GM23248 (cell line): ENCODE data around the gene POR. TPM values are rescaled to one million over a fixed set of nuclear protein-coding genes. Genes with fewer than 3 reads are reported as not detected.

Experiments used
- DNase-seq: peaks from one replicate; pipeline ENCODE4 v3.0.0-alpha.2; 2015
- H2AFZ ChIP-seq: fragments of 200-600 bp; sonication (generic); 2 replicates; pipeline ENCODE4 v1.6.1; 2016; ENCODE audit warnings: antibody characterized with exemption
- H3F3A ChIP-seq: fragments of 200-600 bp; sonication (generic); 2 replicates; pipeline ENCODE4 v1.6.1; 2016; ENCODE audit warnings: mild to moderate bottlenecking, antibody characterized with exemption, mixed run types; ENCODE audit not compliant: insufficient read depth
- H3K27ac ChIP-seq: fragments of 200-600 bp; sonication (generic); 2 replicates; pipeline ENCODE4 v1.5.1; 2016; ENCODE audit warnings: mild to moderate bottlenecking
- H3K27me3 ChIP-seq: fragments of 200-600 bp; sonication (generic); replicated peaks from 2 replicates; pipeline ENCODE4 v1.6.1; 2016; ENCODE audit warnings: mild to moderate bottlenecking; ENCODE audit not compliant: insufficient read depth
- H3K36me3 ChIP-seq: fragments of 200-600 bp; sonication (generic); 2 replicates; pipeline ENCODE4 v1.6.1; 2016; ENCODE audit warnings: low read depth, mild to moderate bottlenecking
- H3K4me1 ChIP-seq: fragments of 200-600 bp; sonication (generic); 2 replicates; pipeline ENCODE4 v1.6.1; 2016; ENCODE audit warnings: mild to moderate bottlenecking; ENCODE audit not compliant: insufficient read depth
- H3K4me2 ChIP-seq: fragments of 200-600 bp; sonication (generic); one replicate; pipeline ENCODE4 v1.6.1; 2016; ENCODE audit warnings: mild to moderate bottlenecking; ENCODE audit not compliant: unreplicated experiment
- H3K4me3 ChIP-seq: fragments of 200-600 bp; sonication (generic); 2 replicates; pipeline ENCODE4 v1.5.1; 2016; ENCODE audit warnings: mild to moderate bottlenecking
- H3K79me2 ChIP-seq: fragments of 200-600 bp; sonication (generic); 2 replicates; pipeline ENCODE4 v1.6.1; 2016; ENCODE audit warnings: mild to moderate bottlenecking; ENCODE audit not compliant: insufficient read depth
- H3K9ac ChIP-seq: fragments of 200-600 bp; sonication (generic); 2 replicates; pipeline ENCODE4 v1.6.1; 2016; ENCODE audit warnings: mild to moderate bottlenecking
- H3K9me2 ChIP-seq: fragments of 200-600 bp; sonication (generic); 2 replicates; pipeline ENCODE4 v1.6.1; 2016; ENCODE audit warnings: mixed run types, mild to moderate bottlenecking, moderate library complexity; ENCODE audit not compliant: insufficient read depth
- H3K9me3 ChIP-seq: fragments of 200-600 bp; sonication (generic); one replicate; pipeline ENCODE4 v1.6.1; 2017; ENCODE audit warnings: low read depth
- H4K20me1 ChIP-seq: fragments of 200-600 bp; sonication (generic); 2 replicates; pipeline ENCODE4 v1.6.0; 2016; ENCODE audit not compliant: insufficient read depth
- EZH2 ChIP-seq: fragments of 200-600 bp; sonication (generic); IDR thresholded peaks from 2 replicates; pipeline ENCODE4 v1.6.1; 2018; ENCODE audit warnings: antibody characterized with exemption, mild to moderate bottlenecking; ENCODE audit not compliant: insufficient read depth, poor library complexity, severe bottlenecking
- EZH2phosphoT487 ChIP-seq: fragments of 200-600 bp; sonication (generic); IDR thresholded peaks from 2 replicates; pipeline ENCODE4 v1.6.1; 2018; ENCODE audit warnings: antibody characterized with exemption, moderate library complexity, mild to moderate bottlenecking, low read depth; ENCODE audit not compliant: insufficient read depth
- WGBS, 2 experiments: methylation state at CpG; one replicate each; pipeline ENCODE4 v1.1.6; 2015 to 2017; ENCODE audit warnings: low lambda C conversion rate in 2 of 2, low coverage in 1 of 2; ENCODE audit errors: missing lambda C conversion rate in 2 of 2; 5-methylcytosine and 5-hydroxymethylcytosine counted together
- in situ Hi-C: fragments of 300-500 bp; cut with MboI; formaldehyde crosslinking; loops from 2 replicates; pipeline ENCODE4 v1.15.0; 2020
- polyA plus RNA-seq: library from polyadenylated mRNA; unstranded; fragments of >200 nt; fragmentation: Nextera tagmentation; extraction: Ambion mirVana; gene quantifications from 2 replicates; pipeline ENCODE4 v1.2.1, GENCODE V29; 2016
- total RNA-seq: library from RNA; depleted of rRNA; stranded (reverse); fragments of >200 nt; shearing (Covaris generic); gene quantifications from 2 replicates; pipeline ENCODE4 v1.2.3, GENCODE V29; 2014

Gene POR
- total and polyA plus RNA-seq, 2 experiments from 2014 or later = 42.7 to 58.6 TPM

GRCh38 chr7:75977743-75978142 lies 62.8 kb downstream of the POR start:
- TF ChIP-seq EZH2phosphoT487 (no peak), EZH2 (no peak)
- no peak overlapping the region for H3K9ac ChIP-seq
- no peaks in the 10 kb centered on the region for H3K4me1 ChIP-seq
- no peaks in the 10 kb centered on the region for H3K27me3 ChIP-seq
- no peak overlapping the region for H3K4me2 ChIP-seq
- DNase-seq = no peak
- in situ Hi-C loops = no loop called here
- WGBS, 2 experiments = 54 to 55% methylated on average over 8 of the region's 8 CpGs
- no peak overlapping the region for H3K27ac ChIP-seq
- no peaks in the 10 kb centered on the region for H3K79me2 ChIP-seq
- no peaks in the 10 kb centered on the region for H3K9me3 ChIP-seq
- H3K4me3 ChIP-seq = no peak overlapping the region
- H4K20me1 ChIP-seq = no peaks in the 10 kb centered on the region
- H3K36me3 ChIP-seq = peaks cover 6% of the 10 kb centered on the region; the same call in 1 of the 2 replicates
- H2AFZ ChIP-seq = no peak overlapping the region
- no peaks in the 10 kb centered on the region for H3F3A ChIP-seq
- H3K9me2 ChIP-seq = no peaks in the 10 kb centered on the region

- Histone ChIP-seq H3K79me2 (no peaks in the 10 kb centered on the region), H3K9me3 (no peaks in the 10 kb centered on the region), H3F3A (no peaks in the 10 kb centered on the region), H3K36me3 (no peaks in the 10 kb centered on the region), H3K4me3 (no peak overlapping the region), H3K9me2 (no peaks in the 10 kb centered on the region), H3K27me3 (no peaks in the 10 kb centered on the region), H3K4me1 (no peaks in the 10 kb centered on the region), H3K4me2 (no peak overlapping the region), H2AFZ (no peak overlapping the region), H3K9ac (no peak overlapping the region), H4K20me1 (no peaks in the 10 kb centered on the region), H3K27ac (no peak overlapping the region)
- in situ Hi-C loops = no loop called here
- DNase-seq = no peak
- TF ChIP-seq EZH2phosphoT487 = no peak
- TF ChIP-seq EZH2 = no peak
- 84% methylated on average over 18 to 22 of the region's 22 CpGs for WGBS, 2 experiments
Measured at GRCh38 chr7:75979759-75980429, 64.9 kb downstream of the POR start.

- Histone ChIP-seq H3K79me2 (no peaks in the 10 kb centered on the region), H3K9ac (no peak overlapping the region), H3K27ac (no peak overlapping the region), H3K9me3 (no peaks in the 10 kb centered on the region), H3K4me2 (no peak overlapping the region), H3K4me1 (no peaks in the 10 kb centered on the region), H3F3A (no peaks in the 10 kb centered on the region), H3K36me3 (no peaks in the 10 kb centered on the region), H3K9me2 (no peaks in the 10 kb centered on the region), H2AFZ (no peak overlapping the region), H4K20me1 (no peaks in the 10 kb centered on the region), H3K27me3 (no peaks in the 10 kb centered on the region), H3K4me3 (no peak overlapping the region)
- in situ Hi-C loops = no loop called here
- DNase-seq = no peak
- WGBS, 2 experiments = 85 to 88% methylated on average over 24 to 28 of the region's 29 CpGs
- TF ChIP-seq EZH2 (no peak), EZH2phosphoT487 (no peak)
Measured at GRCh38 chr7:75980430-75981202, 65.7 kb downstream of the POR start.

- DNase-seq = no peak
- TF ChIP-seq EZH2phosphoT487 (no peak), EZH2 (no peak)
- H3K4me1 ChIP-seq = no peaks in the 10 kb centered on the region
- H3K9me2 ChIP-seq = no peaks in the 10 kb centered on the region
- H3K9ac ChIP-seq = no peak overlapping the region
- H3K4me3 ChIP-seq = no peak overlapping the region
- no peak overlapping the region for H2AFZ ChIP-seq
- H4K20me1 ChIP-seq = no peaks in the 10 kb centered on the region
- H3K9me3 ChIP-seq = no peaks in the 10 kb centered on the region
- H3K4me2 ChIP-seq = no peak overlapping the region
- in situ Hi-C loops = no loop called here
- H3K79me2 ChIP-seq = no peaks in the 10 kb centered on the region
- 85 to 88% methylated on average over 12 of the region's 12 CpGs for WGBS, 2 experiments
- H3K27me3 ChIP-seq = no peaks in the 10 kb centered on the region
- no peaks in the 10 kb centered on the region for H3K36me3 ChIP-seq
- H3K27ac ChIP-seq = no peak overlapping the region
- H3F3A ChIP-seq = no peaks in the 10 kb centered on the region
Measured at GRCh38 chr7:75981203-75981452, 66.2 kb downstream of the POR start.
